ENCODE measurements around the gene PLXNA3. TPM values are rescaled to one million over a fixed set of nuclear protein-coding genes. Genes with fewer than 3 reads are reported as not detected.
A peak's percentile ranks its signal among the peaks of the same experiment; 100 is the strongest.

PLXNA3 gene
- total and polyA plus RNA-seq, 10 of the 15 experiments (the other 5 are each of a cell fraction or from before 2014, with no cell fraction given): 0.26 to 26.8 (median 3.4) TPM

- TF ChIP-seq RAD51 (IDR thresholded peaks at IDR 0.05) (no peak), MXI1 (IDR thresholded peaks at IDR 0.05; ENCODE audit: low read depth, low read length) (no peak), POLR2A (IDR thresholded peaks at IDR 0.05; ENCODE audit: low read depth, low read length) (peak; percentile 68), KLF5 (IDR thresholded peaks at IDR 0.05; ENCODE audit: partially characterized antibody) (no peak), RCOR1 (conservative IDR thresholded peaks at IDR 0.05; ENCODE audit: low read depth, low read length) (no peak), HCFC1 (IDR thresholded peaks at IDR 0.05; ENCODE audit: low read length) (no peak), E4F1 (IDR thresholded peaks at IDR 0.05; ENCODE audit: borderline replicate concordance, partially characterized antibody) (no peak), NR2F1 (conservative IDR thresholded peaks at IDR 0.05) (no peak), YBX1 (IDR thresholded peaks at IDR 0.05) (no peak), FOS (IDR thresholded peaks at IDR 0.05; ENCODE audit: borderline replicate concordance, extremely low read depth, insufficient read length) (no peak), ATF7 (IDR thresholded peaks at IDR 0.05; ENCODE audit: low read depth) (0 out of 2 replicates have a peak, but pooled peaks have one; percentile 14)
- TF ChIP-seq, protein P1, sequence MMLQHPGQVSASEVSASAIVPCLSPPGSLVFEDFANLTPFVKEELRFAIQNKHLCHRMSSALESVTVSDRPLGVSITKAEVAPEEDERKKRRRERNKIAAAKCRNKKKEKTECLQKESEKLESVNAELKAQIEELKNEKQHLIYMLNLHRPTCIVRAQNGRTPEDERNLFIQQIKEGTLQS (IDR thresholded peaks at IDR 0.05; ENCODE audit: borderline replicate concordance, extremely low read depth, low read depth, low read length): no peak
- TF ChIP-seq, protein P2, sequence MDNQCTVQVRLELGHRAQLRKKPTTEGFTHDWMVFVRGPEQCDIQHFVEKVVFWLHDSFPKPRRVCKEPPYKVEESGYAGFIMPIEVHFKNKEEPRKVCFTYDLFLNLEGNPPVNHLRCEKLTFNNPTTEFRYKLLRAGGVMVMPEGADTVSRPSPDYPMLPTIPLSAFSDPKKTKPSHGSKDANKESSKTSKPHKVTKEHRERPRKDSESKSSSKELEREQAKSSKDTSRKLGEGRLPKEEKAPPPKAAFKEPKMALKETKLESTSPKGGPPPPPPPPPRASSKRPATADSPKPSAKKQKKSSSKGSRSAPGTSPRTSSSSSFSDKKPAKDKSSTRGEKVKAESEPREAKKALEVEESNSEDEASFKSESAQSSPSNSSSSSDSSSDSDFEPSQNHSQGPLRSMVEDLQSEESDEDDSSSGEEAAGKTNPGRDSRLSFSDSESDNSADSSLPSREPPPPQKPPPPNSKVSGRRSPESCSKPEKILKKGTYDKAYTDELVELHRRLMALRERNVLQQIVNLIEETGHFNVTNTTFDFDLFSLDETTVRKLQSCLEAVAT (IDR thresholded peaks at IDR 0.05): no peak
- TF ChIP-seq, protein P3, sequence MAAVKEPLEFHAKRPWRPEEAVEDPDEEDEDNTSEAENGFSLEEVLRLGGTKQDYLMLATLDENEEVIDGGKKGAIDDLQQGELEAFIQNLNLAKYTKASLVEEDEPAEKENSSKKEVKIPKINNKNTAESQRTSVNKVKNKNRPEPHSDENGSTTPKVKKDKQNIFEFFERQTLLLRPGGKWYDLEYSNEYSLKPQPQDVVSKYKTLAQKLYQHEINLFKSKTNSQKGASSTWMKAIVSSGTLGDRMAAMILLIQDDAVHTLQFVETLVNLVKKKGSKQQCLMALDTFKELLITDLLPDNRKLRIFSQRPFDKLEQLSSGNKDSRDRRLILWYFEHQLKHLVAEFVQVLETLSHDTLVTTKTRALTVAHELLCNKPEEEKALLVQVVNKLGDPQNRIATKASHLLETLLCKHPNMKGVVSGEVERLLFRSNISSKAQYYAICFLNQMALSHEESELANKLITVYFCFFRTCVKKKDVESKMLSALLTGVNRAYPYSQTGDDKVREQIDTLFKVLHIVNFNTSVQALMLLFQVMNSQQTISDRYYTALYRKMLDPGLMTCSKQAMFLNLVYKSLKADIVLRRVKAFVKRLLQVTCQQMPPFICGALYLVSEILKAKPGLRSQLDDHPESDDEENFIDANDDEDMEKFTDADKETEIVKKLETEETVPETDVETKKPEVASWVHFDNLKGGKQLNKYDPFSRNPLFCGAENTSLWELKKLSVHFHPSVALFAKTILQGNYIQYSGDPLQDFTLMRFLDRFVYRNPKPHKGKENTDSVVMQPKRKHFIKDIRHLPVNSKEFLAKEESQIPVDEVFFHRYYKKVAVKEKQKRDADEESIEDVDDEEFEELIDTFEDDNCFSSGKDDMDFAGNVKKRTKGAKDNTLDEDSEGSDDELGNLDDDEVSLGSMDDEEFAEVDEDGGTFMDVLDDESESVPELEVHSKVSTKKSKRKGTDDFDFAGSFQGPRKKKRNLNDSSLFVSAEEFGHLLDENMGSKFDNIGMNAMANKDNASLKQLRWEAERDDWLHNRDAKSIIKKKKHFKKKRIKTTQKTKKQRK (IDR thresholded peaks at IDR 0.05; ENCODE audit: low read depth, low read length): no peak
- TF ChIP-seq, protein P4, sequence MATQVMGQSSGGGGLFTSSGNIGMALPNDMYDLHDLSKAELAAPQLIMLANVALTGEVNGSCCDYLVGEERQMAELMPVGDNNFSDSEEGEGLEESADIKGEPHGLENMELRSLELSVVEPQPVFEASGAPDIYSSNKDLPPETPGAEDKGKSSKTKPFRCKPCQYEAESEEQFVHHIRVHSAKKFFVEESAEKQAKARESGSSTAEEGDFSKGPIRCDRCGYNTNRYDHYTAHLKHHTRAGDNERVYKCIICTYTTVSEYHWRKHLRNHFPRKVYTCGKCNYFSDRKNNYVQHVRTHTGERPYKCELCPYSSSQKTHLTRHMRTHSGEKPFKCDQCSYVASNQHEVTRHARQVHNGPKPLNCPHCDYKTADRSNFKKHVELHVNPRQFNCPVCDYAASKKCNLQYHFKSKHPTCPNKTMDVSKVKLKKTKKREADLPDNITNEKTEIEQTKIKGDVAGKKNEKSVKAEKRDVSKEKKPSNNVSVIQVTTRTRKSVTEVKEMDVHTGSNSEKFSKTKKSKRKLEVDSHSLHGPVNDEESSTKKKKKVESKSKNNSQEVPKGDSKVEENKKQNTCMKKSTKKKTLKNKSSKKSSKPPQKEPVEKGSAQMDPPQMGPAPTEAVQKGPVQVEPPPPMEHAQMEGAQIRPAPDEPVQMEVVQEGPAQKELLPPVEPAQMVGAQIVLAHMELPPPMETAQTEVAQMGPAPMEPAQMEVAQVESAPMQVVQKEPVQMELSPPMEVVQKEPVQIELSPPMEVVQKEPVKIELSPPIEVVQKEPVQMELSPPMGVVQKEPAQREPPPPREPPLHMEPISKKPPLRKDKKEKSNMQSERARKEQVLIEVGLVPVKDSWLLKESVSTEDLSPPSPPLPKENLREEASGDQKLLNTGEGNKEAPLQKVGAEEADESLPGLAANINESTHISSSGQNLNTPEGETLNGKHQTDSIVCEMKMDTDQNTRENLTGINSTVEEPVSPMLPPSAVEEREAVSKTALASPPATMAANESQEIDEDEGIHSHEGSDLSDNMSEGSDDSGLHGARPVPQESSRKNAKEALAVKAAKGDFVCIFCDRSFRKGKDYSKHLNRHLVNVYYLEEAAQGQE (IDR thresholded peaks at IDR 0.05; ENCODE audit: low read depth, low read length): no peak
- TF ChIP-seq, protein P5, sequence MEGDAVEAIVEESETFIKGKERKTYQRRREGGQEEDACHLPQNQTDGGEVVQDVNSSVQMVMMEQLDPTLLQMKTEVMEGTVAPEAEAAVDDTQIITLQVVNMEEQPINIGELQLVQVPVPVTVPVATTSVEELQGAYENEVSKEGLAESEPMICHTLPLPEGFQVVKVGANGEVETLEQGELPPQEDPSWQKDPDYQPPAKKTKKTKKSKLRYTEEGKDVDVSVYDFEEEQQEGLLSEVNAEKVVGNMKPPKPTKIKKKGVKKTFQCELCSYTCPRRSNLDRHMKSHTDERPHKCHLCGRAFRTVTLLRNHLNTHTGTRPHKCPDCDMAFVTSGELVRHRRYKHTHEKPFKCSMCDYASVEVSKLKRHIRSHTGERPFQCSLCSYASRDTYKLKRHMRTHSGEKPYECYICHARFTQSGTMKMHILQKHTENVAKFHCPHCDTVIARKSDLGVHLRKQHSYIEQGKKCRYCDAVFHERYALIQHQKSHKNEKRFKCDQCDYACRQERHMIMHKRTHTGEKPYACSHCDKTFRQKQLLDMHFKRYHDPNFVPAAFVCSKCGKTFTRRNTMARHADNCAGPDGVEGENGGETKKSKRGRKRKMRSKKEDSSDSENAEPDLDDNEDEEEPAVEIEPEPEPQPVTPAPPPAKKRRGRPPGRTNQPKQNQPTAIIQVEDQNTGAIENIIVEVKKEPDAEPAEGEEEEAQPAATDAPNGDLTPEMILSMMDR (IDR thresholded peaks at IDR 0.05 in 2 of 3, conservative IDR thresholded peaks at IDR 0.05 in 1 of 3; ENCODE audit: control insufficient read depth in 2 of 3, extremely low read depth in 1 of 3, insufficient read depth in 1 of 3, low read depth in 3 of 3, low read length in 3 of 3): peak; percentile 52 to 57 (median 55)
These were observed 69.0 kb downstream of the PLXNA3 start (continued) for GRCh38 chrX:154526901-154527675.
